B cell (primary cell): Measurements from ENCODE around the gene ITGAE. TPM values are rescaled to one million over a fixed set of nuclear protein-coding genes. Genes with fewer than 3 reads are reported as not detected.
A peak's percentile ranks its signal among the peaks of the same experiment; 100 is the strongest.

Experiments
- ATAC-seq: fragments of 200-7000 bp; cut with Tn5 transposase; one replicate; pipeline ENCODE4 v1.10.0; 2021; ENCODE audit warnings: low read depth, mild to moderate bottlenecking, moderate number of reproducible peaks, moderate library complexity
- CTCF ChIA-PET: fragments of 350-600 bp; sonication (Branson Sonifier 250); formaldehyde crosslinking; loops from one replicate; lab custom pipeline; 2021; ENCODE audit warnings: antibody characterized with exemption, inconsistent platforms; lab: Charles Lee
- POLR2A ChIA-PET: fragments of 350-600 bp; sonication (Branson Sonifier 250); formaldehyde crosslinking; loops from one replicate; lab custom pipeline; 2021; ENCODE audit warnings: antibody characterized with exemption; lab: Charles Lee
- DNase-seq: peaks from one replicate; pipeline ENCODE4 v3.0.0; 2013
- H2AFZ ChIP-seq: 2 replicates; pipeline ENCODE4 v1.6.1; 2012; ENCODE audit warnings: mild to moderate bottlenecking, low read depth, low read length; ENCODE audit not compliant: insufficient read depth, poor library complexity, severe bottlenecking
- H3K27ac ChIP-seq, 2 donors: 1 replicate in 1 of 2; 2 replicates in 1 of 2; pipeline ENCODE4 v1.5.1; 2012 to 2013; ENCODE audit warnings: low read length in 2 of 2, mild to moderate bottlenecking in 2 of 2, moderate library complexity in 1 of 2
- H3K27me3 ChIP-seq, 4 experiments: fragments of 200-600 bp in 1 of 4; sonication (generic) in 1 of 4; replicated peaks in 1 of 4; 1 replicate in 2 of 4; 2 replicates in 2 of 4; pipeline versions ENCODE4 v1.6.1 to v1.7.0; 2013 to 2016; ENCODE audit warnings: low read length in 3 of 4, mild to moderate bottlenecking in 2 of 4, mixed read lengths in 1 of 4, moderate library complexity in 1 of 4; ENCODE audit not compliant: insufficient read depth in 4 of 4, control insufficient read depth in 3 of 4; ENCODE audit errors: control extremely low read depth in 1 of 4
- H3K36me3 ChIP-seq, 2 experiments: replicated peaks in 1 of 2; 1 replicate in 1 of 2; 2 replicates in 1 of 2; pipeline versions ENCODE4 v1.6.1 to v1.7.1; 2013; ENCODE audit warnings: low read length in 1 of 2; ENCODE audit not compliant: insufficient read depth in 2 of 2, control insufficient read depth in 1 of 2; ENCODE audit errors: control extremely low read depth in 1 of 2, extremely low read depth in 1 of 2
- H3K4me1 ChIP-seq, 2 donors: fragments of 200-600 bp in 1 of 2; sonication (generic) in 1 of 2; 1 replicate in 1 of 2; 2 replicates in 1 of 2; pipeline versions ENCODE4 v1.5.1 to v1.6.1; 2013 to 2017; ENCODE audit warnings: low read length in 2 of 2; ENCODE audit not compliant: control insufficient read depth in 2 of 2, insufficient read depth in 2 of 2
- H3K4me2 ChIP-seq: replicated peaks from 2 replicates; pipeline ENCODE3; 2012; ENCODE audit warnings: mild to moderate bottlenecking, low read depth, low read length; ENCODE audit not compliant: poor library complexity, severe bottlenecking
- H3K4me3 ChIP-seq, 5 experiments: fragments of 200-600 bp in 1 of 5; sonication (generic) in 1 of 5; 1 replicate in 3 of 5; 2 replicates in 2 of 5; pipeline versions ENCODE4 v1.5.1 to v1.7.0; 2011 to 2016; ENCODE audit warnings: low read length in 4 of 5, mild to moderate bottlenecking in 4 of 5, low read depth in 2 of 5, control low read depth in 1 of 5, moderate library complexity in 1 of 5; ENCODE audit not compliant: insufficient read depth in 1 of 5; ENCODE audit errors: control extremely low read depth in 1 of 5, extremely low read depth in 1 of 5
- H3K79me2 ChIP-seq: fragments of 200-600 bp; sonication (generic); one replicate; pipeline ENCODE4 v1.6.0; 2016; ENCODE audit warnings: low read length; ENCODE audit not compliant: control insufficient read depth, insufficient read depth
- H3K9ac ChIP-seq: fragments of 200-600 bp; sonication (generic); 2 replicates; pipeline ENCODE4 v1.6.1; 2017; ENCODE audit warnings: mild to moderate bottlenecking, low read length, moderate library complexity
- H3K9me3 ChIP-seq, 3 donors: one replicate each; pipeline versions ENCODE4 v1.6.1 to v1.7.1; 2013; ENCODE audit warnings: low read length in 2 of 3; ENCODE audit not compliant: control insufficient read depth in 2 of 3, insufficient read depth in 1 of 3; ENCODE audit errors: control extremely low read depth in 1 of 3
- H4K20me1 ChIP-seq: 2 replicates; pipeline ENCODE4 v1.6.0; 2012; ENCODE audit warnings: mild to moderate bottlenecking, low read length; ENCODE audit not compliant: insufficient read depth, control insufficient read depth, poor library complexity, severe bottlenecking
- H3K27ac Mint-ChIP-seq: one replicate; pipeline ENCODE4 v1.8.0; 2021; ENCODE audit warnings: mixed read lengths
- H3K27me3 Mint-ChIP-seq: one replicate; pipeline ENCODE4 v1.8.0; 2021; ENCODE audit warnings: mixed read lengths
- H3K4me1 Mint-ChIP-seq: one replicate; pipeline ENCODE4 v1.8.0; 2021; ENCODE audit warnings: mixed read lengths
- H3K4me3 Mint-ChIP-seq: one replicate; pipeline ENCODE4 v1.8.0; 2021; ENCODE audit warnings: mixed read lengths
- H3K9me3 Mint-ChIP-seq: one replicate; pipeline ENCODE4 v1.8.0; 2022; ENCODE audit warnings: mixed read lengths; ENCODE audit not compliant: insufficient read depth
- EZH2 ChIP-seq: IDR thresholded peaks from 2 replicates; pipeline ENCODE4 v1.6.1; 2012; ENCODE audit warnings: borderline replicate concordance, low read depth, mild to moderate bottlenecking, moderate library complexity, low read length; ENCODE audit not compliant: insufficient read depth, poor library complexity, severe bottlenecking
- WGBS: methylation state at CpG from one replicate; pipeline ENCODE4 v1.1.5; 2013; ENCODE audit warnings: missing lambda C conversion rate; ENCODE audit not compliant: insufficient coverage; 5-methylcytosine and 5-hydroxymethylcytosine counted together
- intact Hi-C: fragments of 100-400 bp; cut with micrococcal nuclease; formaldehyde crosslinking; loops from one replicate; pipeline ENCODE4 v1.10.0; 2022
- polyA plus RNA-seq: library from polyadenylated mRNA; depleted of rRNA; stranded (reverse); fragments of >200 nt; gene quantifications from 2 replicates; pipeline ENCODE4 v1.2.3, GENCODE V29; 2012
- total RNA-seq, 2 donors: library from RNA; stranded (reverse); fragments of 120-200 nt in 1 of 2; gene quantifications; 1 replicate in 1 of 2; 2 replicates in 1 of 2; pipeline versions ENCODE4 v1.2.3 to v1.2.4, GENCODE V29; 2013 to 2022
- TF ChIP-seq, protein P1 (sequence below): fragments of 200-600 bp; IDR thresholded peaks from one replicate; pipeline ENCODE4 v1.8.0; 2022; ENCODE audit warnings: antibody characterized with exemption, mild to moderate bottlenecking

ITGAE gene
- total and polyA plus RNA-seq, 2 donors (not counting 1 experiment from before 2014, with no cell fraction given), result 48.2 to 95.6 TPM

DNA sequence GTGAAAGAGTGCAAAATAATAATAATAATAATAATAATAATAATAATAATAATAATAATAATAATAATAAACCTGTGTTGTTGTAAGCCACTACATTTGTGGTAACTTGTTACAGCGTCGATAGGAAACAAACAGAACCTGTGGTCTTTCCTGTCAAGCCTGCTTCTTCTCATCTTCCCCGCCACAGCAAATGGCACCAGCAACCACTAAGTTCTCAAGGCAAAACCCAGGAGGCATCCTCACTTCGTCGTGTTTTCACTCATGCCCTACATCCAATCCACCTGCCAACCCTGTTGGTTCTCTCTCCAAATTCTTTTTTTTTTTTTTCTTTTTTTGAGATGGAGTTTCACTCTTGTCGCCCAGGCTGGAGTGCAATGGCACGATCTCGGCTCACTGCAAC, 34.2 kb downstream of the ITGAE start:
- peak overlapping the region; percentile 69 for H3K27ac Mint-ChIP-seq
- Histone ChIP-seq H3K4me3 (no peak overlapping the region), H3K4me2 (no peak overlapping the region), H3K4me1 (peaks cover 19 to 34% of the 10 kb centered on the region in 2 donors), H2AFZ (no peak overlapping the region), H3K9me3 (peaks cover 0 to 3% (median 0%) of the 10 kb centered on the region in 3 donors), H3K36me3 (no peaks in the 10 kb centered on the region), H3K9ac (no peak overlapping the region), H3K27me3 (no peaks in the 10 kb centered on the region), H4K20me1 (no peaks in the 10 kb centered on the region), H3K27ac (no peak overlapping the region), H3K79me2 (no peaks in the 10 kb centered on the region)
- ChIA-PET POLR2A (interaction anchor here (0.8 kb wide), 1 partner anchor 43 kb away, joined by 3 read pairs; no protein-coding TSS in a partner anchor), CTCF (interaction anchor here (3.2 to 20.4 kb wide), 3 partner anchors 30 to 78 kb away, joined by 13 to 176 read pairs (median 56); no protein-coding TSS in a partner anchor)
- no peak overlapping the region for H3K4me3 Mint-ChIP-seq
- DNase-seq, result no peak
- TF ChIP-seq EZH2, result no peak
- TF ChIP-seq, protein P1, sequence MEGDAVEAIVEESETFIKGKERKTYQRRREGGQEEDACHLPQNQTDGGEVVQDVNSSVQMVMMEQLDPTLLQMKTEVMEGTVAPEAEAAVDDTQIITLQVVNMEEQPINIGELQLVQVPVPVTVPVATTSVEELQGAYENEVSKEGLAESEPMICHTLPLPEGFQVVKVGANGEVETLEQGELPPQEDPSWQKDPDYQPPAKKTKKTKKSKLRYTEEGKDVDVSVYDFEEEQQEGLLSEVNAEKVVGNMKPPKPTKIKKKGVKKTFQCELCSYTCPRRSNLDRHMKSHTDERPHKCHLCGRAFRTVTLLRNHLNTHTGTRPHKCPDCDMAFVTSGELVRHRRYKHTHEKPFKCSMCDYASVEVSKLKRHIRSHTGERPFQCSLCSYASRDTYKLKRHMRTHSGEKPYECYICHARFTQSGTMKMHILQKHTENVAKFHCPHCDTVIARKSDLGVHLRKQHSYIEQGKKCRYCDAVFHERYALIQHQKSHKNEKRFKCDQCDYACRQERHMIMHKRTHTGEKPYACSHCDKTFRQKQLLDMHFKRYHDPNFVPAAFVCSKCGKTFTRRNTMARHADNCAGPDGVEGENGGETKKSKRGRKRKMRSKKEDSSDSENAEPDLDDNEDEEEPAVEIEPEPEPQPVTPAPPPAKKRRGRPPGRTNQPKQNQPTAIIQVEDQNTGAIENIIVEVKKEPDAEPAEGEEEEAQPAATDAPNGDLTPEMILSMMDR, result no peak
- no peaks in the 10 kb centered on the region for H3K27me3 Mint-ChIP-seq
- ATAC-seq, result no peak
- intact Hi-C loops, result no loop called here
- 67% methylated on average over 6 of the region's 8 CpGs for WGBS
- H3K4me1 Mint-ChIP-seq, result peaks cover 30% of the 10 kb centered on the region
- H3K9me3 Mint-ChIP-seq, result no peaks in the 10 kb centered on the region

DNA sequence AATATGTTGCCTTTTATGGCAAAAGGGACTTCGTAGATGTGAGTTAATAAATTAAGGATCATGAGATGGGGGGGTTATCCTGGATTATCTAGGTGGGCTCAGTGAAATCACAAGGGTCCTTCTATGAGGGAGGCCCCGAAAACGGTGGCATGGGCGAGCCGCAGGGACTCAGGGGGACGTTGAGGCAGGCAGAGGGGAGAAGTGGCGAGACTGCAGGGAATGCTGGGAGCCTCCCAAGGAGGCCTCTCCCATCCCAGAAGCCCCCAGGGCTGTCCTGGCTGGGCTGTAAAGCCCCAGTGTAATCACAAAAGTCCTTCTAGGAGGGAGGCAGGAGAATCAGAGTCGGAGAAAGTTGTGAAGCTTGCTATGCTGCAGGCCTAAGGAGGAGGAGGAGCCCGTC, 35.0 kb downstream of the ITGAE start:
- Histone ChIP-seq H4K20me1 (no peaks in the 10 kb centered on the region), H3K36me3 (no peaks in the 10 kb centered on the region), H3K4me3 (no peak overlapping the region), H3K79me2 (no peaks in the 10 kb centered on the region), H3K27me3 (no peaks in the 10 kb centered on the region), H3K9me3 (peaks cover 0 to 3% (median 0%) of the 10 kb centered on the region in 3 donors), H3K4me2 (peak overlapping the region; percentile 51), H2AFZ (peak overlapping the region; percentile 72), H3K27ac (no peak overlapping the region), H3K9ac (peak overlapping the region; percentile 34), H3K4me1 (peaks cover 17 to 31% of the 10 kb centered on the region in 2 donors)
- CTCF ChIA-PET, result interaction anchor here (1.1 to 20.4 kb wide), 4 partner anchors 30 to 78 kb away, joined by 3 to 176 read pairs (median 34); no protein-coding TSS in a partner anchor
- DNase-seq (no peak), ATAC-seq (no peak)
- no peaks in the 10 kb centered on the region for H3K9me3 Mint-ChIP-seq
- peak overlapping the region; percentile 91 for H3K27ac Mint-ChIP-seq
- peaks cover 28% of the 10 kb centered on the region for H3K4me1 Mint-ChIP-seq
- H3K27me3 Mint-ChIP-seq, result no peaks in the 10 kb centered on the region
- intact Hi-C loops, result loop anchor here (1.0 kb wide), 4 partner anchors 11 to 145 kb away; no protein-coding TSS in a partner anchor
- 98% methylated on average over 6 of the region's 9 CpGs for WGBS
- H3K4me3 Mint-ChIP-seq, result peak overlapping the region; percentile 78
- POLR2A ChIA-PET, result interaction anchor here (0.8 to 2.7 kb wide), 4 partner anchors 30 to 63 kb away, joined by 3 to 11 read pairs (median 8); no protein-coding TSS in a partner anchor
- no peak for TF ChIP-seq EZH2
- TF ChIP-seq, protein P1, result no peak
